Stimulated activated CD8-positive, alpha-beta memory T cell treated with anti-CD3 and anti-CD28 coated beads, Interleukin-15, amount 100 ng/mL, for 1 hour (primary cell): ENCODE results near the gene MEGF11.

ENCODE experiments used
- DNase-seq: peaks from one replicate; pipeline ENCODE4 v3.0.0-alpha.2; 2020; ENCODE audit warnings: low read depth

MEGF11 gene

DNA sequence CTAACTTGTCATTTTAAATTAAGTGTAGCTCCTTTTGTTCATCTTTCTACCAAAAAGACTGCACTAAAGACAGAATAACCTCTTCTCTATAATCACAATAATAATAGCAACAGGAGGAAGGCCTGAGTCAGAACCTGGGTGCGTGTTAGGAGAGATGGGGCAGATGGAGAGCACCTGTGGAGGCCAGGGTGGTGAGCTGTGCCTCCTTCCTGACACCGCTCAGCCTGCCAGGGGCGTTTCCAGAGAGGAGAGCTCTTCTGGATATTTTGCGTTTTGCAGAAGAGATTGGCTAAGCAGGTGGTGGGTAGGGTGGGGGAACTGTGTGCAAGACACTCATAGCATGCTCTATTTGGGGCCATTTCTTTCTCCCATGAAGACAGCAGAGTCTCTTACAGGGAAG is 83.5 kb downstream of the MEGF11 start:
- DNase-seq, result no peak

DNA sequence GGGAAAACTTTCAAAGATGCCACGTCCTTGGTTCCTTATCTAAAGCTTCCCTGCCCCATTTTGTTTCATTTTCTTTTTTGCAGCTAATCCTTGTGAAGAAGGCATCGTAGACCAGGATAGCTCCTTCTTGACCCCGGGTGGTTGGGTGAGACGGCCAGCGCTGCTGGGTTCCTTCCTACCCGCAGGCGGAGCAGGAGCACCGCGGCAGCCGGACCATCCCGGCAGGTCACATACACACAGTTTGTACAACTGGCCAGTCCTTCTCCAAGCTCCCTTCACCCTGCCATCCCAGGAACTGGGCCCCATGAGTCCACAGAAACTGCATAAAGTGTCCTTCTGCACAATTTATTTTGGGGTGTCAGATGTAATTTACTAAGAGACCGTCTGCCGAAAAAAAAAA is 83.9 kb downstream of the MEGF11 start:
- no peak for DNase-seq

DNA sequence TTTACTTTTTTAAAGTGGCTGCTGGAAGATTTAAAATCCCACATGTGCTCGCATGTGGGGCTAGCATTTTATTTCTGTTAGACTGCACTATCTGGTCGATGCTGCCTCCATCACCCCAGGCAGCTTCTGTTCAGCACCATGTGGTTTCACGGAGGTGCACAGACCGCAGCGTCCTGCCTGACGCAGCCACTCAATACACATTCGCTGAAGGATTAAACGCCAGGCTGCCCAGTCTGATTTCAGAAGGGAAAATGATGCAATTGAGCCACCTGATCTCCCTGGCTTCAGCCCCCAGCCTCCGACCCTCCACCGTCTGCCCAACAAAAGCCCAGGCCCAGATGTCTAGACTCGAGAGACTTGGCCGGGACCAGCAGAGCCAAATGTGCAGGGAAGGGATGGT is 84.5 kb downstream of the MEGF11 start:
- no peak for DNase-seq

DNA sequence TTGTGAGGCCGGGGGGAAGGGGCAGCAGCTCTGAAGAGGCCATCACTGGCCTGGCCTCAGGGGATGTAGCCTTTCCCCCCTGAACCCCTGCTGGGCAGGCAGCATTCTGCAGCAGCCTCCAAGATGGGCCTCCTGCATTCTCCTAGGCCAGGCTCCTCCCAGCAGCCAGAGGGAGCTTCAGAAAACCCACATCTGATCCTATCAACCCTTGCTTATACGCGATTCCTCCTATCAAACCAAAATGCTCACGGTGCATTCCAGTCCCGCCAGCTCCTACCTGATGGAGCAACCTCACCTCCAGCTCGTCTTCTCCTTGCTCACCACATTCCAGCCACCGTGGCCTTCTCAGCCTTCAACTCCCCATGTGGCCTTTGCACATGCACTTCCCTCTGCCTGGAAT is 85.7 kb downstream of the MEGF11 start:
- no peak for DNase-seq

DNA sequence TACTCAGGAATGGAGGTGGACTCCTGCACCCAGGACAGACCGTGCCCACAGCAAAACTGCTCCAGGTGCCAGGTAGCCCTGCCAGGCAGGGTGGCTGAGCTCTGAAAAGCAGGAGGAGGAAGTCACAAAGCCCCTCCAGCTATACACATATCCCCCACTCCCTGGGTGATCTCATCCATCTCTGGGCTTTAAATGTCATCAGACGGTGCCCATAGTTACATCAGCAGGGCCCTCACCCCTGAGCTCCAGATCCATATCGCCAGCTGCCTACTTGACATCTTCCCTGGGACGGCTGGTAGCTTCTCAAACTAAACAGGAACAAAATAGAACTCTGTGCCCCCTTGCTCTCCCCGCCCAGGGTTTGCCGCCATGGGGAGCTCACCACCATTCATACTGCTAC is 87.7 kb downstream of the MEGF11 start:
- DNase-seq, result no peak

DNA sequence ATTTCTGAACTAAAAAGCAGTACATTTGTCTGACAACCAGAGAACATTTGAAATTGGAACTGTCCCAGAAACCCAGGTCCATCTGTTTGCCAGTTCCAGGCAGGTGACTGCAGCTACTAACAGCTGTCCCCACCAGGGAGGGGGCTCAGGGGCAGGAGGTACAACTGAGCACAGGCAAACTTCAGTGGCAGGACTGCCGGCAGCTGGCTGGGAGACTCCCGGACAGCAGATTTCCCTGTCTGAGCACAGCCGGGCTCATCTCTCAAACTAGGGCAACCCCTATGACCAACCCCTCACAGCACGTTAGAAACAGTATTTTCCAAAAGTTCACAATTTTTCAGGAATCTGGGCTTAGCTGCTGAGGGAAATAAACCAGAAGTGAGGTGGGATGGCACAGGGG is 88.8 kb downstream of the MEGF11 start:
- no peak for DNase-seq

DNA sequence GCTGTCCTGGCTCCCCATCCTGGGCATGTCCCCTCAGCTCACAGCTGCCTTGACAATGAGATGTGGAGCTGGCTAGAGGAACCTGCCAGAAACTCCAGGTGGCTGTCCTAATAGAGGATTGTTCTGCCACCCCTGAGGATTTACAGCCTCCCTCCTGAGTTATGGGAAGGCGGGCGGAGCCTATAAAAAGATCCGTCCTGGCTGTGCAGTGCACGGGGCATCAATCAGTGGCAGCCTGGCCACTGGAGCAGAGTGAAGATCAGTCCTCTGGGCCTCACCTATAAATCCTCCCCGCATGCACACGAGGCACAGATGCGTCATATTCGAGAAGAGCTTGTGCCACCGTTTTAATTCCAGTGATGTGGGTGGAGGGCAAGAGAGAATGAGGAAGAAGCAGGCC is 90.0 kb downstream of the MEGF11 start:
- no peak for DNase-seq

DNA sequence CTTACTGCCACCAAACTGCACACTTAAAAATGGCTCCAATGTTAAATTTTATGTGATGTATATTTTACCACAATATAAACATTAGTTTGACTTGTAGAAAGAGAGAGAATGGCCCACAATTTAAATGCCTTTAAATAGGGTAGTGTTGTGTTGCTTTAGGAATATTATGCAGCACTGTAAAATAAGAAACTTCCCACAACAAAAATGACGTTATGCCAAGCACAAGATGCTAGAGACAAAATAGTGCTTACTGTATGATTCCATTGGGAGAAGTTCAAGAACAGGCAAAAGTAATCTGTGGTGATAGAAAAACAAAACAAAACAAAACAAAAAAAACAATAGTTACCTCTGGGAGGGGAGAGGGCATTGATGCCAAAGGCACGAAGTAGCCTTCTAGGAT is 91.3 kb downstream of the MEGF11 start:
- no peak for DNase-seq

GRCh38 chr15:66161575-66162118 is 91.9 kb downstream of the MEGF11 start:
- no peak for DNase-seq

DNA sequence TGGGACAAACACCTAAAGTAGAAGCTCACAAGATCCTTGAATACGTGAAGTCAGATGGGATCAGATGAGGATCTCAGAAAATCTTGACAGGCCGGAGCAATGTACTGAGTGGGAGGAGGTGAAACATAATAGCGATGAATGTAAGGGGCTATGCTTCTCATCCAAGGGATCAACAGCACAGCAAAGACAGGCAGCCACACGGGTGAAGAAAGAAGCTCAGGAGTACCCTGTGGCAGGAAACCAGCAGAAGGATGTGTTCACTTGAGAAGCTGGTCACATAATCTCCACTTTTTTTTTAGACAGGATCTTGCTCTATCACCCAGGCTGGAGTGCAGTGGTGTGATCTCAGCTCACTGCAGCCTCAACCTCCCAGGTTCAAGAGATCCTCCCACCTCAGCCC is 92.4 kb downstream of the MEGF11 start:
- DNase-seq, result no peak

DNA sequence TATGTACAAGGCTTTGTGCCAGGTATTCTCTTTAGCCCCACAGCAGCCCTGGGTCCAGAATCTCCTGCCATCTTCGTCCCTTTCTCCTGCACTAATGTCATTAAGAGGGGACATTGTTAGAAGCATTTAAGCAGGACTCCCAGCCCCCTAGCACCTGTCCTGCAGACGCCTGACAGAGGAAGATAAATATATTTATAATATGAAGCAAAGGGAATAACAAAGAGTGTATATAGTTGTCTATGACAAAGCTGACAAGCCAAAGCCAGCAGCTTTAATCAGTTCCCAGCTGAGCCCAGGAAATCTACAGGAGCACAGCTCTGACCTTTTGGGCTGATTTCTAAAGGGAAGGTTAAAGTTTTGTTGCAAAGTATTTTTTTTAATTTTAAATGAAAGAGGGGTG is 96.0 kb downstream of the MEGF11 start:
- DNase-seq, result no peak

DNA sequence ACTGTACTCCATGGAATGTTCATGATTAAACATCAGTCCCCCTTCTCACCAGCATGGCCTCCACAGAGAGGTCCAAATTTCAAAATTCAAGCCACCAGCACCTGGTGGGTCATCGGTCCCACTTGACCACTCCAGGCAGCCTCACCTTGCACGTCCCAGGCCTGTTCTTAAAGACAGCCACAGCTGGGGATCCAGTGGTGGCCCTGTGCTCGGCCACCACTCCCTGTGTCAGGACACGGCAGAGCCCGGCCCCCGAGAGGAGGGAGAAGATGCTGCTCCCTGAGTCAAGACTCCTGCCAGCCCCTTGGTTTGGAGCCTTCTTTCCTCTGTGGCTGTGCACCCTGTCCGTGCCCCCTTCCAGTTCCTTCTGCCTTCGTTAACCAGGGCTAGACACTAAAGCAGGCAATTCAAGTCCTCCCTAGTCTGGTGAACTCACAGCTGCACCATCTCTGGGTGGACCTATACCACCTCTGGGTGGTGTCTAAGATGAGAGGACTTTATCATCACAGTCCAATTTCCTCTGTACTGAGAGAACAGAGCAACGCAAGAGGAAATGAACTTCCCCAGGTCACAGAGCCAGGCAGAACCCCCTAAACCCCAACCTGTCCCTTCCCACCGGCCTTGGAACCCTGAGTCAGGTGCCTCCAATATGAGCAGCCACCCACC is 97.1 kb downstream of the MEGF11 start:
- DNase-seq, result no peak

DNA sequence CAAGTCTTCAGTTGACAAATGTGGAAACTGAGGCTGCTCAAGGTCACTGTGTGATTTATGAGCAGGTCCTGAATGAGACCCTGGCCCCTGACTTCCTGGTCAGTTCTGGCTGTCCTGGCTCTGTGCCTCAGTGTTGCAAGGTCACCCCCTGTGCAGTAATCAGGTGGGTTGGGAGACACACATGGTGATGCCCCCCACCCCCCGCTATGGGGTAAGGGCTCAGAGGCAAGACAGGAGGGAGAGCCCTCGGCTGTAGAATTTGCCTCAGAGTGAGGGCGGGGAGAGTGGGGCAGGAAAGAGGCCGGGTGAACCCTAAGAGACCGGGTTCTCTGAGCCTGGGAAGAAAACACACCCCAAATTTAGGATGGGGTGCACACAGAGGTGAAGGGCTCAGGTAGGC is 98.5 kb downstream of the MEGF11 start:
- no peak for DNase-seq

DNA sequence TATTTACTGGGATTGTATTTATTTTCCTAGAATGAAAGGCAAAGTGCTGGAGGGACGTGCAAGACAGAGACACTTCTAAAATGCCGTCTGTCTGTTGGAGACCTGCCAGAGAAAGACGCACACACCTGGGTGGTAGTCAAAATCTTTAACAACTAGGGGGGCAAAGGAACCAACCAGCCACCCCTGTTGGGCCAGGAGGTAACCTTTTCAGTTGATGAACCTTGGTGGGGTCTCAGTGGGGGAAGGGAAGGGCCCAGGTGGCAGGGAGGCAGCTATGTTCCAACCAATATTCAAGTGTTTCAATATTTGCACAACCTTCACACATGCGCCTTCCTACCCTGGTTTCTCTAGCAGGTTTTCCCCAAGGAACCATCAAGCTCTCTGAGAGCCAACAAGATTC is 99.0 kb downstream of the MEGF11 start:
- DNase-seq, result no peak

GRCh38 chr15:66153549-66154415 is 99.8 kb downstream of the MEGF11 start:
- no peak for DNase-seq

DNA sequence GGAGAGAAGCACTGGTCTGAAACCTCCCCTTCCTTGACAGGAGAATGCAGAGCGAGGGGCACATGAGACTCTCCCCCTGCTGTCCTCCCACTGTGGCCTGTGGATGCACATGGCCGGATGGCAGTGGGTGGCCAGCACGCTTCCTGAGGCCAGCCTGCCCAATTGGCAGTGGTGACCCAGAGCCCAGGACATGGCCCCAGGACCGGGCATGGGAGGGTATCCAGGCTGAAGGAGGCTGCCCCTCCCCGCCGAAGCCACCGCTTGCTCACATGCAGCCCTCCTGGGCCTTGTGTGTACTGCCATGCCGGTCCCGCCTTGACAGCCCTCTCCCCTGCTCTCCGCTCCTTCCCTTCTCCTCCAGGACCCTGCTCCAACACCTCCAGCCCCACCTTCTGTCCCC is 100.9 kb downstream of the MEGF11 start:
- no peak for DNase-seq

DNA sequence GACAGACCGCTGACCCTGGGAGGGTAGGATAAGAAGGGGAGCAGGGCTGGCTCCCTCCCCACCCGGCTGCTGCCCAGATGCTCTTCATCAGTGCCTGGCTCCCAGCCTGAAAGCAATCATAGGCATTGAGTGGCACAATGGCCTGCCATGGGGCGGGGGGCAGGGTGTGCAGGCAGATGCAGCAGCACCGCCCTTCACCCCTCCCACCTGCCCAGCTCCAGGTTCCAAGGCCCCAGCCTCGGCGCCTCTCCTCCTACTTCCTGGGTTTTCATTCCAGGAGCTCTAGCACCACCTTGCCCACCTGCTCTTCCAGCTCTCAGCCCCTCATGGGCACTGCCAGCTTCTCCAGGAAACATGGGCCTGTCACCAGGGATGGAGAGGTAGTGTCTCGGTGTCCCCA is 101.7 kb downstream of the MEGF11 start:
- DNase-seq, result no peak

DNA sequence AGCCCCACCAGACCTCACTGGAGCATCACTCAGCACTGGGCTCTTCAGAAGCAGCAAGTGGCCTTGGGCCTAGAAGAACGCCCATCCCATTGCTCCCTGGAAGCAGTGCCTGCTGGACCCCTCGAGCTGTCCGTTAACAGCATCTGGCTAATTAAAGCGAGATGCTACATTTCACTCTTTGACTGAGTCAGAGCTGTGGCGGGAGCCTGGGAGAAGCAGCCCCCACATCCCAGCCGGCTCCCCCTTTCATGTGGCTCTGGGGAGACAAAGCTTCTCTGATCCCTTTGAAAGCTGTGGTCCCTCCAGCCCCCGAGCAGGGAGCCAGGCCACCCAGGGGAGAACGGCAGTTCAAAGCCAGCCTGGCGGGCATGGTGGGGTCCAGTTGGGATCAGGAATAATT is 103.7 kb downstream of the MEGF11 start:
- DNase-seq, result no peak

DNA sequence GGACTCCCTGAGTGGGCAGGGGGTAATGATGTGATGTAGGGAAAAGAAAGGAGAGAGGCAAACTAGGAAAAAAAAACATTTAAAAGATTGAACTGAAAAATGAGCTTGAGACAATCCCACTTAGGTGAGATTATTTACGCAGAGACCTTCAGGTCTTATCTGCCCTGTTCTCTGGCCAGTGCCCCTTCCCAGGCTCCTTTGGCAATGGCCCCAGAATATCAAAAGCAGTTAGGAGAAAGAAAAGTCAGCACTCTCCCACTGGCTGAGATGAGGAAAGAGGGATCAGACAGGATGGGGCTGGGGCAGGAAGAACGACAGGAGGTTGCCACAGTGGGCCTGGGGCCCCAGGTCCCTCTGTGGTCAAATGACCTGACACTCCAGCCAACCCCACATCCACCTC is 105.4 kb downstream of the MEGF11 start:
- DNase-seq, result no peak

DNA sequence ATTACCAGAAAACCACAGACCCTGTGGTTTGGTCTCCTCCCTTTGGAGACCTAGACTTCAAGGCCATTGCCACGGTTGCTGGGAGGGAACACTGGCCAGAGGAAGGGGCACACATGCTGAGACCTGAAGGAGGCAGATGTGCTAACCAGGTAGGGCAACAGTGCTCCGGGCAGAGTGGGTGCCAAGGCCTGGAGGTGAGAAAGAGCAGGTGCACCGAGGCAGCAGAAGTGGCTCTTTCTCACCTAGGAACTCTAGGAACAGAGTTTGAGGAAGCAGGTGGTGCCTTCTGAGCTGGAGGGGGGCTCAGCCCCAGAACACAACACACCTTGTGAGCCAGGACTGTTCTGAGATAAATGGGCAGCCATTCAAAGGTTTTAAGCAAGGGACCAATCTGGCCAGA is 106.1 kb downstream of the MEGF11 start:
- DNase-seq, result no peak

DNA sequence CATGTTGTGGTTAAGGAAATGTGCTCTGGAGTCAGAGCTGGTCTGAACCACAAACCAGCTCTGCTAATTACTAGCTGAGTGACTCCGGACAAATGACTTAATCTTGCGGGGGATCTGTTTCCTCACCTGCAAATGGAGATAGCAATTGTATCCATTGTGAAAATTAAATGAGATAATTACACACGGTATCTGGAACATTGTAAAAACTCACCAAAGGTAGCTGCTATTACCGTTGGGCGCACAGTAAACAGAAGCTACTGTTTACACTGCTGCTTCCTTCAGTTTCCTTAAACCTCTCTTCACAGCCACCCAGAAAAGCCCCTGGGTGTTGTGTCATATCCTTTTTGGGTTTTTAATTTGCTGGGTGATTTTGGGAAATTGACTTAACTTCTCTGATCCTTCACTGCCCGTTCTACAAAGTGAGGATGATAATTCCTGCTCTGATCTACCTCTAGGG is 107.8 kb downstream of the MEGF11 start:
- DNase-seq, result no peak

DNA sequence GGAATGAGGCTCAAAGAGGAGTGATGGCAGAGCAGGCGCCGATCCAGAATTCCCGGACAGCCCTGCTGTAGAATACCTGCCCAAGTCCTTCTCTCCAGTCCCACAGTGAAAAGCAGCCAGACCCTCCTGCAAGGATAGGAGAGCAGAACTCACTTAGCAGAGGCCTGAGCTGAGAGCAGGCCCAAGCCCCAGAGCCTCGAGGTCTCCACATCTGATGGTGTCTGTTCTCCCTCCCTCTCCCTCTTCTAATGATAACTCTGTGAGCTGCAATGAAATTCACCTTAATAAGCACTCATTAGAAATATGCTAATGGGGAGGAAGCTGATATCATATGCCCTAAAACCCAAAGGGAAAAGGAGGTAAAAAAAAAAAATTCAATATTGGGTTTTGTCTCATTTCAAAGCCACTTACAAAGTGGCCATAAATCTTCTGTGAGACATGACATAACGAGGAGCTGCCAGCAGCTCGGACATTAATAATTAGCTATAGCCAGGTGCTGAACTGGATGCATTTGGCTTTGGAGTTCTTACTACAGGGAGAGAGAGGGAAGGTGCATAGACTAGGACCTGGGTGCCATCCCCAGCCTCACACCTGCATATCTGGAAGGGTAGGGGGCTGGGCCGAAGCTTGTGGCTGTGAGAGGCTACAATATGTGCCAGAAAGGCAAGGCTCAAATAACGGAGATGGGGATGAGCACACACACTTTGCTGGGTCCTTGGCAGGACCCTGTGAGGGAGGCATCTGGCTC is 108.4 kb downstream of the MEGF11 start:
- DNase-seq, result no peak

DNA sequence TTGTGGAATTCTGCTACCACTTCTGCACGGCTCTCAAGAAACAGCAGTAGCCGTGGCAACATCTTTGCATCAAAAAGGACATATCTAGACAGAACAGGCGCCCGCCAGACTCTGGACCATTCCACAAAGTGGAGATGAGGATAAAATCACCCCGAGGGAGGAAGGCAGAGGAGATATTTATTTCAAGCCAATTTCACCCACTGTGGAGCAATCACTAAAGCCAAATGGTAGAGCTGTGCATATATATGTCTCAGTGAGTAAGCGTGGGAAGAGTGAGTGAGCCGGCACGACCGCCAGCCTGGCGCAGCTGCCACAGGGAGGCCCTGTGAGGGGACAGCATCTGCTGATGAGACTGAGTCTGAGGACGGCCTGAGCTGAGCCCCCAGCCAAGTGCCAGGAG is 111.3 kb downstream of the MEGF11 start:
- DNase-seq, result no peak
